Parathyroid adenoma (tissue), 2 donors: ENCODE data around the gene TEKT5.

Experiments
- H2AFZ ChIP-seq: fragments of 300-600 bp; sonication (generic); one replicate; pipeline ENCODE4 v1.7.0; 2017; ENCODE audit warnings: antibody characterized with exemption, mild to moderate bottlenecking
- H3K27ac ChIP-seq: fragments of 300-600 bp; sonication (generic); one replicate; pipeline ENCODE4 v1.7.0; 2017
- H3K27me3 ChIP-seq: fragments of 300-600 bp; sonication (generic); one replicate; pipeline ENCODE4 v1.7.0; 2017; ENCODE audit warnings: low read length; ENCODE audit not compliant: control insufficient read depth, insufficient read depth
- H3K36me3 ChIP-seq: fragments of 300-600 bp; sonication (generic); one replicate; pipeline ENCODE4 v1.7.0; 2017; ENCODE audit warnings: low read length; ENCODE audit not compliant: control insufficient read depth, insufficient read depth
- H3K4me1 ChIP-seq: fragments of 300-600 bp; sonication (generic); one replicate; pipeline ENCODE4 v1.7.0; 2017; ENCODE audit warnings: control low read depth
- H3K4me2 ChIP-seq: fragments of 300-600 bp; sonication (generic); one replicate; pipeline ENCODE4 v1.7.0; 2017; ENCODE audit warnings: low read length
- H3K4me3 ChIP-seq: fragments of 300-600 bp; sonication (generic); one replicate; pipeline ENCODE4 v1.7.0; 2017; ENCODE audit warnings: low read depth, low read length
- H3K79me2 ChIP-seq: fragments of 300-600 bp; sonication (generic); one replicate; pipeline ENCODE4 v1.7.0; 2017; ENCODE audit warnings: control low read depth
- H3K9ac ChIP-seq: fragments of 300-600 bp; sonication (generic); one replicate; pipeline ENCODE4 v1.7.0; 2017; ENCODE audit warnings: mild to moderate bottlenecking
- H3K9me3 ChIP-seq: fragments of 300-600 bp; sonication (generic); one replicate; pipeline ENCODE4 v1.7.0; 2017; ENCODE audit warnings: low read length; ENCODE audit not compliant: control insufficient read depth
- CTCF ChIP-seq: fragments of 300-600 bp; sonication (generic); IDR thresholded peaks from one replicate; pipeline ENCODE4 v1.7.0; 2017; ENCODE audit warnings: antibody characterized with exemption, mild to moderate bottlenecking
- donor health status: primary hyperparathyroidism.

Gene TEKT5

DNA sequence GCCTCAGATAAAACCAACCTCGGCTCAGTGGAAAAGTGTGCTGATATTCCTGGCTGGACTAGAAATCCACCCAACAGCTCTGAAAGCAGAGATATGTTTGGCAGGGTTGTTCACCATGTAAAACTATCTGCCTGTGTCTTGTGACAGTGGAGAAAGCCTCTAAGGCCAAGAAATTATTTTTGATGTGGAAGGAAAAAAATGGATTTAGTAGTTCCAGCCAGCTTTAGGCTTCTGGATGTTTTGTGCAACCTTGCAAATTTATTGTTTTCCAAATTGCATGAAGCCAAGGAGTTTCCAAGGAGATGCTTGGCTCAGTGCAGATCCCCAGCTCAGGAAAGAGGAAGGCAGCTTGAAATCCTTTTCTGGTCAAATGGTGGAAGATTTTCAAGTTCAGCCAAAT lies 31.6 kb downstream of the TEKT5 start:
- TF ChIP-seq CTCF, result no peak
- Histone ChIP-seq H3K4me3 (no peak overlapping the region), H3K27me3 (no peaks in the 10 kb centered on the region), H2AFZ (peak overlapping the region; percentile 22), H3K9ac (no peak overlapping the region), H3K36me3 (no peaks in the 10 kb centered on the region), H3K79me2 (no peaks in the 10 kb centered on the region), H3K4me2 (no peak overlapping the region), H3K9me3 (no peaks in the 10 kb centered on the region), H3K27ac (no peak overlapping the region), H3K4me1 (no peaks in the 10 kb centered on the region)

DNA sequence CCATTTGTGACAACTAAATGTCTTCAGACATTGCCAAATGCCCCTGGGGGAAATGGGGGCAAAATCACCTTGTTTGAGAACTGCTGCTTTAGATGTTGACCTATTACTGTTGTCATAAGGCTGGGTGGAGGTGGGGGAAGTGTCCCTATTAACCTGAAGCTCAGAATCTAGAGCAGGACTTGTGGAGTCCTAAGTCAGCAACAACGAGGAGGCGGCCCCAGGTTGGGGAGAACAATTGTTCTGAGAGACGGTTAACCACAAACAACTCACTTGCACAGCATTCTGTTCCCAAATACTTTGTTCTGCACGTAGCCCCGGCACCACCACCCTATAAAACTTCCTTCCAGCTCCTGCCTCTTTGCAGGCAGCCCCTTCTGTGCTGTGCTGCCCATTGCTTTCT lies 32.5 kb downstream of the TEKT5 start:
- Histone ChIP-seq H3K36me3 (no peaks in the 10 kb centered on the region), H3K9me3 (no peaks in the 10 kb centered on the region), H3K4me2 (no peak overlapping the region), H3K4me3 (no peak overlapping the region), H3K9ac (no peak overlapping the region), H3K27me3 (no peaks in the 10 kb centered on the region), H3K4me1 (no peaks in the 10 kb centered on the region), H3K27ac (no peak overlapping the region), H3K79me2 (no peaks in the 10 kb centered on the region), H2AFZ (no peak overlapping the region)
- no peak for TF ChIP-seq CTCF

GRCh38 chr16:10661737-10662136 lies 33.0 kb downstream of the TEKT5 start:
- Histone ChIP-seq H3K4me3 (no peak overlapping the region), H3K79me2 (no peaks in the 10 kb centered on the region), H2AFZ (no peak overlapping the region), H3K9ac (no peak overlapping the region), H3K9me3 (no peaks in the 10 kb centered on the region), H3K4me1 (no peaks in the 10 kb centered on the region), H3K36me3 (no peaks in the 10 kb centered on the region), H3K27me3 (no peaks in the 10 kb centered on the region), H3K4me2 (no peak overlapping the region), H3K27ac (no peak overlapping the region)
- TF ChIP-seq CTCF, result no peak

DNA sequence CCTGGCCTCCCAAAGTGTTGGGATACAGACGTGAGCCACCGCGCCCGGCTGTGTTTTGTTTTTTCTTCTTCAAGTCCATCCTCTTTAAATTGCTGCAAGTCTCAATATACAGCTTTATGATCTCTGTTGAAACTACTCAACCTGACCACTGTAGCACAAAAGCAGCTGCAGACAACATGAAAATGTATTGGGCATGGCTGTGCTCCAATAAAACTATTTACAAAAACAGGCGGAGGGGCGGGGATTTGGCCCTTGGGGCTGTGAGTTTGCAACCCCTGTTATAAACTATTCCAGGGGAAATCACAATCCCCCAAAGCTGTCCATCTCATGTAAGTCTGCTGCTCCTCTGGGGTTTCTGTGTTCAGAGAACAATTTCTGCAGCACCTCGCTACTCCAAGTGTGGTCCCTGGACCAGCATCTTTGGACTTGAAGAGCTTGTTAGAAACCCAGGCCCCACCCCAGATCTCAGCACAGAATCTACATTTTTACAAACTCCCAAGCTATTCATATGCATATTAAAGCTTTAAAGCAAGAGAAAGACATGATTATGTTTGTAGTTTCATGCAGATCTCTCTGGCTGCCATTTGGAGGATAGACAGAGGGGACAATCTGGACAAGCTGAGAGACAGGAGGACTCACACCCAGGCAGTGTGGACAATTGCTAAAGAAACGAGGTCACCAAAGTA lies 33.6 kb downstream of the TEKT5 start:
- Histone ChIP-seq H3K27me3 (no peaks in the 10 kb centered on the region), H3K79me2 (no peaks in the 10 kb centered on the region), H3K36me3 (no peaks in the 10 kb centered on the region), H3K27ac (no peak overlapping the region), H2AFZ (no peak overlapping the region), H3K4me2 (no peak overlapping the region), H3K9me3 (no peaks in the 10 kb centered on the region), H3K4me3 (no peak overlapping the region), H3K9ac (no peak overlapping the region), H3K4me1 (no peaks in the 10 kb centered on the region)
- no peak for TF ChIP-seq CTCF

- H3K36me3 ChIP-seq, result no peaks in the 10 kb centered on the region
- TF ChIP-seq CTCF, result no peak
- no peaks in the 10 kb centered on the region for H3K79me2 ChIP-seq
- no peak overlapping the region for H3K4me2 ChIP-seq
- H3K9ac ChIP-seq, result no peak overlapping the region
- no peaks in the 10 kb centered on the region for H3K4me1 ChIP-seq
- no peak overlapping the region for H3K27ac ChIP-seq
- no peaks in the 10 kb centered on the region for H3K27me3 ChIP-seq
- no peak overlapping the region for H3K4me3 ChIP-seq
- no peak overlapping the region for H2AFZ ChIP-seq
- no peaks in the 10 kb centered on the region for H3K9me3 ChIP-seq
Measured at GRCh38 chr16:10658943-10659342, 35.8 kb downstream of the TEKT5 start.
